NCI-H526 (cell line): ENCODE data around the gene CD37.
"Not testable (repeated sequence)": the region's sequence is repeated elsewhere in the genome, so short reads cannot be mapped to it uniquely, and the experiment has no call there.

Source experiments
- DNase-seq, 2 experiments: peaks; one replicate each; lab custom pipeline; 2025; lab: John Stamatoyannopoulos, UW

CD37 gene

GRCh38 chr19:49347191-49347590 is 12.0 kb downstream of the CD37 start:
- DNase-seq, result no peak

- DNase-seq, result peak in 1 of 2 experiments; percentile 41
Measured at GRCh38 chr19:49347835-49348234, 12.6 kb downstream of the CD37 start.

GRCh38 chr19:49348305-49349189 is 13.3 kb downstream of the CD37 start:
- DNase-seq, result no peak

GRCh38 chr19:49349567-49349966 is 14.4 kb downstream of the CD37 start:
- DNase-seq, result no peak

GRCh38 chr19:49355909-49356353 is 20.7 kb downstream of the CD37 start:
- DNase-seq, result no peak

GRCh38 chr19:49356382-49356781 is 21.2 kb downstream of the CD37 start:
- DNase-seq, result no peak

- DNase-seq, result no peak
Measured at GRCh38 chr19:49357186-49357585, 22.0 kb downstream of the CD37 start.

GRCh38 chr19:49359851-49360820 is 24.9 kb downstream of the CD37 start:
- no peak for DNase-seq

GRCh38 chr19:49361438-49362047 is 26.3 kb downstream of the CD37 start:
- peak in 1 of 2 experiments; percentile 30 for DNase-seq

GRCh38 chr19:49362048-49362928 is 27.1 kb downstream of the CD37 start, which contains the start of gene TEAD2:
Gene TEAD2 (minus strand): TSS chr19:49362416. CDS start chr19:49360075, 2,341 bp downstream.
- DNase-seq, result no peak

GRCh38 chr19:49362929-49363267 is 27.7 kb downstream of the CD37 start:
- DNase-seq, result no peak

GRCh38 chr19:49363268-49364082 is 28.3 kb downstream of the CD37 start, which contains the start of gene DKKL1:
Gene DKKL1 (plus strand): TSS chr19:49363877. CDS start chr19:49363999, 122 bp downstream.
- peak; percentile 75 to 86 for DNase-seq

- DNase-seq, result no peak
Measured at GRCh38 chr19:49364083-49364737, 29.0 kb downstream of the CD37 start.

GRCh38 chr19:49366110-49366509 is 30.9 kb downstream of the CD37 start:
- no peak for DNase-seq

- DNase-seq, result no peak
Measured at GRCh38 chr19:49368711-49369358, 33.6 kb downstream of the CD37 start.

- DNase-seq, result no peak
Measured at GRCh38 chr19:49371184-49371583, 36.0 kb downstream of the CD37 start.

GRCh38 chr19:49373174-49373573 is 38.0 kb downstream of the CD37 start:
- DNase-seq, result not testable (repeated sequence)

- DNase-seq, result no peak
Measured at GRCh38 chr19:49374665-49375434, 39.6 kb downstream of the CD37 start.
